GM23338 (cell line): ENCODE measurements around the gene NXPE3. TPM values are rescaled to one million over a fixed set of nuclear protein-coding genes. Genes with fewer than 3 reads are reported as not detected.
"Not testable (repeated sequence)": the region's sequence is repeated elsewhere in the genome, so short reads cannot be mapped to it uniquely, and the experiment has no call there.

ENCODE experiments used
- ATAC-seq: fragments of 200-7000 bp; cut with Tn5 transposase; 3 replicates; pipeline ENCODE4 v1.9.1; 2020
- DNase-seq: peaks from one replicate; pipeline ENCODE4 v3.0.0-alpha.2; 2015; ENCODE audit warnings: low spot score
- H2AFZ ChIP-seq: fragments of 200-600 bp; sonication (generic); 2 replicates; pipeline ENCODE4 v1.8.0; 2016; ENCODE audit warnings: antibody characterized with exemption, mild to moderate bottlenecking, moderate library complexity
- H3F3A ChIP-seq: fragments of 200-600 bp; sonication (generic); replicated peaks from 2 replicates; pipeline ENCODE4 v1.8.0; 2017; ENCODE audit warnings: antibody characterized with exemption, mixed run types, low read depth
- H3K27ac ChIP-seq: fragments of 200-600 bp; sonication (generic); 2 replicates; pipeline ENCODE4 v1.6.1; 2016; ENCODE audit warnings: low read depth
- H3K27me3 ChIP-seq: fragments of 200-600 bp; sonication (generic); 2 replicates; pipeline ENCODE4 v1.8.0; 2016; ENCODE audit warnings: mild to moderate bottlenecking, mixed run types, moderate library complexity; ENCODE audit not compliant: insufficient read depth
- H3K36me3 ChIP-seq: fragments of 200-600 bp; sonication (generic); 2 replicates; pipeline ENCODE4 v1.8.0; 2016; ENCODE audit warnings: mild to moderate bottlenecking; ENCODE audit not compliant: insufficient read depth
- H3K4me1 ChIP-seq: fragments of 200-600 bp; sonication (generic); 2 replicates; pipeline ENCODE4 v1.8.0; 2016; ENCODE audit warnings: mild to moderate bottlenecking, moderate library complexity; ENCODE audit not compliant: insufficient read depth
- H3K4me2 ChIP-seq: fragments of 200-600 bp; sonication (generic); 2 replicates; pipeline ENCODE4 v1.7.1; 2017; ENCODE audit warnings: mixed run types
- H3K4me3 ChIP-seq: fragments of 200-600 bp; sonication (generic); 2 replicates; pipeline ENCODE4 v1.6.1; 2016; ENCODE audit warnings: mixed run types
- H3K79me2 ChIP-seq: fragments of 200-600 bp; sonication (generic); replicated peaks from 2 replicates; pipeline ENCODE4 v1.8.0; 2017; ENCODE audit warnings: mild to moderate bottlenecking; ENCODE audit not compliant: insufficient read depth
- H3K9me2 ChIP-seq: fragments of 200-600 bp; sonication (generic); 2 replicates; pipeline ENCODE4 v1.8.0; 2017; ENCODE audit not compliant: insufficient read depth
- H4K20me1 ChIP-seq: fragments of 200-600 bp; sonication (generic); replicated peaks from 2 replicates; pipeline ENCODE4 v1.8.0; 2017; ENCODE audit warnings: mild to moderate bottlenecking; ENCODE audit not compliant: insufficient read depth
- H3K27ac Mint-ChIP-seq: 2 replicates; pipeline ENCODE4 v1.8.0; 2020; ENCODE audit warnings: inconsistent platforms, mild to moderate bottlenecking, moderate library complexity, mixed read lengths
- H3K27me3 Mint-ChIP-seq: 3 replicates; pipeline ENCODE4 v1.8.0; 2022; ENCODE audit warnings: low read depth, mild to moderate bottlenecking, moderate library complexity, mixed read lengths, inconsistent platforms; ENCODE audit not compliant: insufficient read depth, poor library complexity
- H3K36me3 Mint-ChIP-seq: 3 replicates; pipeline ENCODE4 v1.8.0; 2021; ENCODE audit warnings: low read depth, mild to moderate bottlenecking, inconsistent platforms, moderate library complexity, mixed read lengths
- H3K4me1 Mint-ChIP-seq: 3 replicates; pipeline ENCODE4 v1.8.0; 2020; ENCODE audit warnings: mild to moderate bottlenecking, inconsistent platforms, mixed read lengths
- H3K4me3 Mint-ChIP-seq: 3 replicates; pipeline ENCODE4 v1.8.0; 2021; ENCODE audit warnings: moderate library complexity, mild to moderate bottlenecking, inconsistent platforms, mixed read lengths
- H3K9me3 Mint-ChIP-seq: 3 replicates; pipeline ENCODE4 v1.8.0; 2020; ENCODE audit warnings: moderate library complexity, mild to moderate bottlenecking, inconsistent platforms, mixed read lengths
- CREB1 ChIP-seq: fragments of 250-450 bp; sonication (Bioruptor Pico); IDR thresholded peaks from 2 replicates; pipeline ENCODE4 v1.5.0; 2020; ENCODE audit warnings: low read depth, mild to moderate bottlenecking, moderate library complexity
- CTCF ChIP-seq, 2 experiments: fragments of 200-600 bp in 1 of 2; sonication (generic) in 1 of 2; conservative IDR thresholded peaks; 2 replicates each; pipeline versions ENCODE4 v1.5.1 to v1.6.1; 2016 to 2017; ENCODE audit warnings: antibody characterized with exemption in 2 of 2, low read depth in 2 of 2, mild to moderate bottlenecking in 2 of 2, moderate library complexity in 1 of 2
- ETS1 ChIP-seq: IDR thresholded peaks from 2 replicates; pipeline ENCODE4 v1.6.1; 2016; ENCODE audit warnings: antibody characterized with exemption
- EZH2 ChIP-seq: fragments of 200-600 bp; sonication (generic); IDR thresholded peaks from one replicate; pipeline ENCODE4 v1.8.0; 2017; ENCODE audit warnings: antibody characterized with exemption, mild to moderate bottlenecking, low read depth; ENCODE audit not compliant: unreplicated experiment
- JUNB ChIP-seq: IDR thresholded peaks from one replicate; pipeline ENCODE4 v1.6.1; 2016; ENCODE audit warnings: antibody characterized with exemption; ENCODE audit not compliant: unreplicated experiment
- NANOG ChIP-seq: IDR thresholded peaks from 2 replicates; pipeline ENCODE4 v1.6.1; 2016; ENCODE audit warnings: antibody characterized with exemption, borderline replicate concordance
- POLR2AphosphoS5 ChIP-seq: IDR thresholded peaks from 2 replicates; pipeline ENCODE4 v1.6.1; 2016; ENCODE audit warnings: antibody characterized with exemption, low read depth
- REST ChIP-seq: IDR thresholded peaks from one replicate; pipeline ENCODE4 v1.6.1; 2018; ENCODE audit warnings: antibody characterized with exemption; ENCODE audit not compliant: unreplicated experiment
- ZNF114 ChIP-seq: fragments of 250-450 bp; sonication (Bioruptor Pico); IDR thresholded peaks from 2 replicates; pipeline ENCODE4 v1.5.0; 2020; ENCODE audit warnings: mild to moderate bottlenecking, moderate library complexity
- ZNF331 ChIP-seq: fragments of 250-450 bp; sonication (Bioruptor Pico); IDR thresholded peaks from 2 replicates; pipeline ENCODE4 v1.5.0; 2020; ENCODE audit warnings: low read depth, mild to moderate bottlenecking, moderate library complexity
- polyA plus RNA-seq: library from polyadenylated mRNA; unstranded; fragments of >200 nt; fragmentation: Nextera tagmentation; extraction: Ambion mirVana; gene quantifications from 2 replicates; pipeline ENCODE4 v1.2.1, GENCODE V29; 2016
- total RNA-seq: library from RNA; depleted of rRNA; stranded (reverse); fragments of >200 nt; shearing (Covaris generic); gene quantifications from 2 replicates; pipeline ENCODE4 v1.2.3, GENCODE V29; 2014

The NXPE3 gene
- total and polyA plus RNA-seq, 2 experiments from 2014 or later: 13.3 to 20.8 TPM

GRCh38 chr3:101762041-101762646 is 16.9 kb upstream of the NXPE3 start (continued):
- no peak for TF ChIP-seq CTCF (conservative IDR thresholded peaks at IDR 0.05; ENCODE audit: low read depth in 2 of 2)
- TF ChIP-seq EZH2: no peak
- TF ChIP-seq ZNF114 (CRISPR knock-in tag): no peak

- Mint-ChIP-seq H3K4me1 (peaks cover 25% of the 10 kb centered on the region), H3K27me3 (peaks cover 10% of the 10 kb centered on the region)
- not testable (repeated sequence) for H3F3A ChIP-seq, H3K27ac Mint-ChIP-seq, H4K20me1 ChIP-seq, H3K36me3 ChIP-seq, ATAC-seq, H3K4me3 Mint-ChIP-seq, H3K4me2 ChIP-seq, H3K27me3 ChIP-seq, H3K9me2 ChIP-seq, H3K27ac ChIP-seq, H3K4me3 ChIP-seq, DNase-seq, H3K36me3 Mint-ChIP-seq, H2AFZ ChIP-seq, H3K9me3 Mint-ChIP-seq
- H3K79me2 ChIP-seq: peaks cover 24% of the 10 kb centered on the region
- peaks cover 29% of the 10 kb centered on the region for H3K4me1 ChIP-seq
Measured at GRCh38 chr3:101777745-101778281, 1.2 kb upstream of the NXPE3 start.

- H3K27ac ChIP-seq: no peak overlapping the region
- H3F3A ChIP-seq: peaks cover 5% of the 10 kb centered on the region; the same call in 1 of the 2 replicates
- peaks cover 7% of the 10 kb centered on the region; the same call in 1 of the 2 replicates for H3K27me3 ChIP-seq
- H3K27me3 Mint-ChIP-seq: peaks cover 10% of the 10 kb centered on the region
- H3K4me2 ChIP-seq: peak overlapping the region; percentile 95
- H3K36me3 Mint-ChIP-seq: peaks cover 8% of the 10 kb centered on the region
- H3K4me3 Mint-ChIP-seq: peak overlapping the region; percentile 84
- ATAC-seq (peak; percentile 6; the same call in 2 of the 3 replicates), DNase-seq (no peak)
- no peak overlapping the region for H3K27ac Mint-ChIP-seq
- H3K79me2 ChIP-seq: peaks cover 24% of the 10 kb centered on the region
- no peaks in the 10 kb centered on the region for H3K9me2 ChIP-seq
- H2AFZ ChIP-seq: peak overlapping the region; percentile 99
- H3K4me1 Mint-ChIP-seq: peaks cover 25% of the 10 kb centered on the region
- H4K20me1 ChIP-seq: no peaks in the 10 kb centered on the region
- peaks cover 9% of the 10 kb centered on the region for H3K36me3 ChIP-seq
- peaks cover 29% of the 10 kb centered on the region for H3K4me1 ChIP-seq
- peak overlapping the region; percentile 83 for H3K4me3 ChIP-seq
- no peaks in the 10 kb centered on the region for H3K9me3 Mint-ChIP-seq
- TF ChIP-seq EZH2 (no peak), POLR2AphosphoS5 (no peak), NANOG (no peak), CREB1 (CRISPR knock-in tag) (no peak), ZNF331 (no peak), ZNF114 (CRISPR knock-in tag) (no peak), ETS1 (no peak), JUNB (no peak), REST (no peak)
Measured at GRCh38 chr3:101778385-101779046, 495 bp upstream of the NXPE3 start.
